HG03439 (cell line): ENCODE results near the gene KDM4E.
"Not testable (repeated sequence)": the region's sequence is repeated elsewhere in the genome, so short reads cannot be mapped to it uniquely, and the experiment has no call there.

Source experiments
- ATAC-seq: cut with Tn5 transposase; IDR thresholded peaks from one replicate; pipeline ENCODE4 v1.9.1; 2021; ENCODE audit warnings: mild to moderate bottlenecking, moderate library complexity; ENCODE audit not compliant: unreplicated experiment

Gene KDM4E

DNA sequence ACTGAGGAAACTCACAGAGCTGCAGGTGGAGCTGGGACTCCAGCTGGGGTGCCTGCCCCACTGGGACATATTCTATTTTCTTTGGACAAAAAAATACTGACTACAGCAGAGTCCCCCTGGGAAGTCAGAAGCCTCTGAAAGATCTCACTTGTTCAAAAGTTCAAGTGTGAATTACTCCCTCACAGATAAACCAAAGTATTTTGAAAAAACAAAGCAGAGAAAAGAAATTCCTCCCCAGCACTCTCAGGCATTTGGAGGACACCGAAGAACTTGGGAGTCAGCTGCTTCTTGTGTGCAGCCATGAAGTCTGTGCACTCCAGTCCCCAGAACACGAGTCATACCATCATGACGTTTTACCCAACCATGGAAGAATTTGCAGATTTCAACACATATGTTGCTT lies 24.1 kb downstream of the KDM4E start, which contains the start of gene KDM4F:
KDM4F (plus strand) TSS at position 301 of the 400 bp plus-strand sequence.
- ATAC-seq: not testable (repeated sequence)

GRCh38 chr11:95050595-95051202 lies 25.6 kb downstream of the KDM4E start:
- no peak for ATAC-seq

GRCh38 chr11:95054356-95054755 lies 29.3 kb downstream of the KDM4E start:
- ATAC-seq: no peak

- ATAC-seq: peak; percentile 94
These were observed 30.3 kb downstream of the KDM4E start for GRCh38 chr11:95055283-95055897.

DNA sequence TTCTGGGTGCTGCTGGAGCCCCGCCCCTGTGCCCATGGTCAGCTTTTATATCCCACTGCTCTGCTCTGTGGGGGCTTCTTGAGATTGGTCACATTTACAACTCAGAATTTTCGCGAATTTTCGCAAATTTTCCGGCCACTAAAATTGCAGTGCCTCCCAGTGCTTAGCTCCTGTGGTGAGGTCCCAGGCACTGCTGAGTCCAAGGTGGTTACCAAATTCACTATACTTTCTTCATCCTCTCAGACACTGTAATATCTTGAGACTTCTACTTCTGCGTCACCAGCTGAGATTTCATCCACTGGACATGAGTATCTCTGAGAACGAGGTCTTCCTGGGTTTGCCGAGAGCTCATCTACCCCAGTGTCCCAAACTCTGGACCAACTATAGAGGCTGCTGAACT lies 32.9 kb downstream of the KDM4E start:
- no peak for ATAC-seq

- no peak for ATAC-seq
These were observed 33.6 kb downstream of the KDM4E start for GRCh38 chr11:95058621-95059020.

- no peak for ATAC-seq
These were observed 34.0 kb downstream of the KDM4E start for GRCh38 chr11:95059046-95059445.

DNA sequence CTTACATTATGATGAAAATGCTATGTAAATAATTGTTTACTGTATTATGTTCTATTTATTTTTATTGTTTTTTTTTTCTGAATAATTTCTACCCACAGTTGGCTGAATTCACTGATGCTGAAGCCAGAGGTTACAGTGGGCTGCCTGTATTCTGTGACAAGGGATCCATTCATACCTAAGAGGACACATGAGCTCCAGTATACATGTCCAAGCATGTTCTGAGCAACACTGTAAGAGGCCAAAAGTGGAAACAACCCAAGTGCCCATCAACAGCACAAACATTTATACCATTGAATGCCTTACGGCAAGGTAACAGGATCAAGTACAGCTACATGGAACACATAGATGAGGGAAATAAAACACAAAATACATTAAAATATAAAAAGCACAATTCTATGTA lies 40.3 kb downstream of the KDM4E start:
- ATAC-seq: no peak

- peak; percentile 39 for ATAC-seq
These were observed 41.6 kb downstream of the KDM4E start, which contains the start of gene SRSF8 for GRCh38 chr11:95066716-95067038. Gene SRSF8 (plus strand): TSS chr11:95066919. CDS start chr11:95067227, 308 bp downstream.

- ATAC-seq: peak; percentile 68
These were observed 42.2 kb downstream of the KDM4E start for GRCh38 chr11:95067039-95067840.

GRCh38 chr11:95067841-95068219 lies 42.8 kb downstream of the KDM4E start:
- no peak for ATAC-seq

GRCh38 chr11:95068549-95068948 lies 43.5 kb downstream of the KDM4E start:
- ATAC-seq: peak; percentile 63

GRCh38 chr11:95070471-95070870 lies 45.4 kb downstream of the KDM4E start:
- no peak for ATAC-seq

DNA sequence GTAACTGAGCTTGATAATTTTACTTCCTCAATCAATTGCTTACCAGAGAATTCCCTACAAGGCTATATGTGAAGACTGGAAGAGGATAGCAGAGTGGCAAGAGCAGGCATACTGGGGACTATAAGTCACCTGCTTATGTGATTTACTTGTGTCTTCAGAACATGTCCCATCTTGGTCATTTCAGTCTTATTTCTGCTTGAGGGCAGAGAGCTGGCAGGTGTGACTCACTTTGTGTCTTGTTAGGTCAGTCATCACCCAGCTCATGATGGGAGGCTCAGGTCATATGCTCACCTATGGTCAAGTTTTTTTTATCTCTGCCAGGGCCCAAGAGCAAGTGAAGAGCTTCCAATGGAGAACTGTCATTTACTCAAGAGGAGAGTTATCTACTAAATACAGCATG lies 47.9 kb downstream of the KDM4E start:
- no peak for ATAC-seq

DNA sequence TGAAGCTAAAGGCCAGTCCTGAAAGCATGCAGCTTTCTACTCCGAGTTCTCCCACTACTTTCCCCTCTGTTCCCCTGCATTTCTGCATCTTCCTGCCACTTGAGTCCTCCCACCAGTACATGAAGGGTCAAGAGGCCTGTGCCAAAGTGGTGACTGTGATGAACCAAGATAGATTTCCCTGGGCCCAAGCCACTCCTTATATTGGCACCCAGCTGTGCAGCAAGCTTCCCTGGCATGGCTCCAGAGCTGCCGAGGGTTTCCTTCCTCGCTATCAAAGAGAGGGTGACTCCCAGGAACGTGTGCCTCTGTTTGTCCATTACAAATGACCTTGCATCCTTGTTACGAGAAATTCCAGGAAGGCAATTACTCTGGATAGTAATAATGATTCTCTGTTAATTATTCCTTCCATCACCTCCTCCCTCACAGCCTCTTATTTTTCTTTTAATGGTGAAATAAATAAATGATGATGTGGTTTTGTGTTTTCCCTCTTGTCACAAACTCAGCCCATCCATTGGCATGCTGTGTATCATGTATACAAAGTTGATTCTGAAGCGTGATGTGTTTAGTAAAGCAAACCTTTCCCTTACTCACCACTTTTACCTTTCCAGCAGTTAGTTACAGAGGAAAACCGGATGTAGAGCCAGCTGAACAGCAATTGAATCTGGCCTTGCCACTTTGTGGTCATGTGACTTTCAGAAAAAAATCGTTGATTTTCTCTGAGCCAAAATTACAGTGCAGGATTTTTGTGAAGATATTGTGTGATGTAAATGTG lies 49.9 kb downstream of the KDM4E start:
- no peak for ATAC-seq

- ATAC-seq: no peak
These were observed 51.4 kb downstream of the KDM4E start for GRCh38 chr11:95076416-95076815.

GRCh38 chr11:95076981-95077380 lies 51.9 kb downstream of the KDM4E start:
- ATAC-seq: no peak
